H1 (cell line): ENCODE data around the gene TMEM237. TPM values are rescaled to one million over a fixed set of nuclear protein-coding genes. Genes with fewer than 3 reads are reported as not detected.

ENCODE experiments used
- ATF3 ChIP-seq: IDR thresholded peaks from 2 replicates; pipeline ENCODE4 v1.6.1; 2011; ENCODE audit warnings: low read depth, mild to moderate bottlenecking, low read length; ENCODE audit not compliant: insufficient read depth
- BCL11A ChIP-seq, 2 experiments: IDR thresholded peaks; one replicate each; pipeline ENCODE4 v1.6.1; 2011; ENCODE audit warnings: low read depth in 2 of 2, low read length in 2 of 2, mild to moderate bottlenecking in 2 of 2
- CTBP2 ChIP-seq: IDR thresholded peaks from 2 replicates; pipeline ENCODE4 v1.7.0; 2011; ENCODE audit warnings: borderline replicate concordance, mild to moderate bottlenecking, moderate library complexity, mixed read lengths, low read length; ENCODE audit not compliant: insufficient read depth, insufficient read length
- GTF2F1 ChIP-seq: IDR thresholded peaks from 2 replicates; pipeline ENCODE4 v1.6.1; 2012; ENCODE audit warnings: low read depth, low read length, improper control_type of control experiment, borderline replicate concordance
- HDAC6 ChIP-seq: IDR thresholded peaks from one replicate; pipeline ENCODE4 v1.7.1; 2012; ENCODE audit warnings: low read depth, mild to moderate bottlenecking, inconsistent platforms, low read length, moderate library complexity
- NANOG ChIP-seq: IDR thresholded peaks from 2 replicates; pipeline ENCODE4 v1.6.1; 2011; ENCODE audit warnings: low read length, low read depth, mild to moderate bottlenecking, inconsistent platforms; ENCODE audit not compliant: insufficient read depth, poor library complexity, severe bottlenecking
- RBBP5 ChIP-seq: IDR thresholded peaks from 2 replicates; pipeline ENCODE4 v1.7.1; 2012; ENCODE audit warnings: low read depth, mild to moderate bottlenecking, inconsistent platforms, low read length, moderate library complexity, borderline replicate concordance
- SAP30 ChIP-seq: fragments of 300-600 bp; sonication (generic); IDR thresholded peaks from 2 replicates; pipeline ENCODE4 v1.7.1; 2012; ENCODE audit warnings: low read length, moderate library complexity, mild to moderate bottlenecking, inconsistent platforms; ENCODE audit not compliant: insufficient read depth, insufficient replicate concordance
- SIN3A ChIP-seq, 2 experiments: IDR thresholded peaks in 1 of 2; conservative IDR thresholded peaks in 1 of 2; 2 replicates each; pipeline ENCODE4 v1.6.1; 2011 to 2012; ENCODE audit warnings: low read length in 2 of 2, improper control_type of control experiment in 1 of 2, low read depth in 1 of 2, mild to moderate bottlenecking in 1 of 2
- ZNF274 ChIP-seq: IDR thresholded peaks from 2 replicates; pipeline ENCODE4 v1.7.0; 2012; ENCODE audit warnings: low read length, borderline replicate concordance; ENCODE audit errors: extremely low read depth
- polyA plus RNA-seq, 7 experiments: library from polyadenylated mRNA; depleted of rRNA in 3 of 7; stranded (reverse) in 5 of 7; unstranded in 2 of 7; fragments of >200 nt in 5 of 7; fragments of 200-250 nt in 2 of 7; gene quantifications; 1 replicate in 5 of 7; 2 replicates in 1 of 7; 4 replicates in 1 of 7; pipeline versions ENCODE4 v1.2.1 to v1.2.3, GENCODE V29; 2011 to 2013; ENCODE audit warnings: missing spikeins in 2 of 7, mixed read lengths in 2 of 7
- total RNA-seq: library from RNA; stranded (reverse); fragmentation: NEBNext Ultra II Directional; extraction: Animal tissue kit (Norgen Biotek cat#: 25700); gene quantifications from 2 replicates; pipeline ENCODE4 v1.2.1, GENCODE V29; 2021

The TMEM237 gene
- total and polyA plus RNA-seq, 2 of the 8 experiments (the other 6 are each of a cell fraction or from before 2014, with no cell fraction given), result 26.1 to 41.0 TPM

DNA sequence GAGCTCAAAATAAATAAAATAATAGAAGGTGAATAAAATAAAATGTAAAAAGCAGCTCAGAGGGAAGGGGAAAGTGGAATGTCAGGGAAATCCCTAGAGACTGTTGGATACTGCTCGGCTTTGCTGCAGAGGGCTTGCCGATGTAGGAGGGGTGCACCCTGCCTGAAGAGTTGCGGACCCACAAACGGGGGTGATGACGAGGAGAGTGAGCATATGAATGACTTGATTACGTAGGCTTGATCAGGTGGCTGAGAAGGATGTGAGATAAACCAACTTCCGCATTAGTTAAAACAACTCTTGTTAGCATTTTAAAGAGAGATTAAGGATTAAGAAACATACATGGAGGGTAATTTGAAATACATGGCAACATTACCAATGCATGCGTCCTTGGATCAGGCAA is 21.0 kb upstream of the TMEM237 start (continued):
- TF ChIP-seq GTF2F1 (no peak), ATF3 (no peak), ZNF274 (no peak), RBBP5 (no peak), NANOG (no peak), SAP30 (no peak), CTBP2 (no peak), BCL11A (IDR thresholded peaks at IDR 0.05; ENCODE audit: low read depth in 2 of 2, low read length in 2 of 2) (no peak), HDAC6 (no peak), SIN3A (conservative IDR thresholded peaks at IDR 0.05 in 1 of 2, IDR thresholded peaks at IDR 0.05 in 1 of 2; ENCODE audit: low read depth in 1 of 2, low read length in 2 of 2) (no peak)
- TF ChIP-seq, all 59 proteins: peak for 0
